Activated T-helper 17 cell treated with anti-CD3 and anti-CD28 coated beads, Interleukin-2, amount 50 U/mL, for 72 hours (primary cell): ENCODE data around the gene TNFRSF18. TPM values are rescaled to one million over a fixed set of nuclear protein-coding genes. Genes with fewer than 3 reads are reported as not detected.

Experiments
- ATAC-seq: fragments of 150-1000 bp; cut with Tn5 transposase; replicated peaks from 2 replicates; pipeline ENCODE4 v1.10.0; 2021; ENCODE audit warnings: mild to moderate bottlenecking, moderate library complexity
- H3K27ac Mint-ChIP-seq: one replicate; pipeline ENCODE4 v1.8.0; 2022; ENCODE audit warnings: mixed read lengths
- H3K27me3 Mint-ChIP-seq: one replicate; pipeline ENCODE4 v1.8.0; 2022; ENCODE audit warnings: mixed read lengths
- H3K36me3 Mint-ChIP-seq: one replicate; pipeline ENCODE4 v1.8.0; 2022; ENCODE audit warnings: low read depth, mild to moderate bottlenecking, mixed read lengths
- H3K4me1 Mint-ChIP-seq: one replicate; pipeline ENCODE4 v1.8.0; 2022; ENCODE audit warnings: mixed read lengths
- H3K4me3 Mint-ChIP-seq: one replicate; pipeline ENCODE4 v1.8.0; 2022; ENCODE audit warnings: mild to moderate bottlenecking, mixed read lengths
- H3K9me3 Mint-ChIP-seq: one replicate; pipeline ENCODE4 v1.8.0; 2022; ENCODE audit warnings: mixed read lengths
- total RNA-seq, 2 donors: library from RNA; stranded (reverse); gene quantifications; one replicate each; pipeline ENCODE4 v1.2.3, GENCODE V29; 2022

Gene TNFRSF18
- total RNA-seq, 2 donors from 2014 or later = 105 to 796 TPM

- peaks cover 12% of the 10 kb centered on the region for H3K4me1 Mint-ChIP-seq
- no peaks in the 10 kb centered on the region for H3K27me3 Mint-ChIP-seq
- H3K27ac Mint-ChIP-seq = no peak overlapping the region
- H3K36me3 Mint-ChIP-seq = peaks cover 18% of the 10 kb centered on the region
- no peaks in the 10 kb centered on the region for H3K9me3 Mint-ChIP-seq
- no peak for ATAC-seq
- no peak overlapping the region for H3K4me3 Mint-ChIP-seq
Measured at GRCh38 chr1:1236176-1236763, 29.9 kb upstream of the TNFRSF18 start.

GRCh38 chr1:1235016-1235744 is 28.8 kb upstream of the TNFRSF18 start:
- Mint-ChIP-seq H3K27me3 (no peaks in the 10 kb centered on the region), H3K9me3 (no peaks in the 10 kb centered on the region), H3K36me3 (peaks cover 29% of the 10 kb centered on the region), H3K4me1 (peaks cover 12% of the 10 kb centered on the region), H3K27ac (no peak overlapping the region), H3K4me3 (peak overlapping the region; percentile 82)
- ATAC-seq = no peak

- peak overlapping the region; percentile 38 for H3K27ac Mint-ChIP-seq
Measured at GRCh38 chr1:1234180-1234808, 27.9 kb upstream of the TNFRSF18 start.

GRCh38 chr1:1233567-1233892 is 27.1 kb upstream of the TNFRSF18 start:
- ATAC-seq = no peak
- Mint-ChIP-seq H3K36me3 (peaks cover 45% of the 10 kb centered on the region), H3K27me3 (no peaks in the 10 kb centered on the region), H3K9me3 (no peaks in the 10 kb centered on the region), H3K27ac (peak overlapping the region; percentile 90), H3K4me3 (peak overlapping the region; percentile 82), H3K4me1 (peaks cover 19% of the 10 kb centered on the region)

More at GRCh38 chr1:1234180-1234808, 27.9 kb upstream of the TNFRSF18 start:
- Mint-ChIP-seq H3K4me1 (peaks cover 19% of the 10 kb centered on the region), H3K9me3 (no peaks in the 10 kb centered on the region), H3K4me3 (peak overlapping the region; percentile 82), H3K36me3 (peaks cover 37% of the 10 kb centered on the region), H3K27me3 (no peaks in the 10 kb centered on the region)
- ATAC-seq = no peak

GRCh38 chr1:1232796-1233566 is 26.6 kb upstream of the TNFRSF18 start:
- Mint-ChIP-seq H3K4me1 (peaks cover 19% of the 10 kb centered on the region), H3K27ac (peak overlapping the region; percentile 90), H3K9me3 (no peaks in the 10 kb centered on the region)

GRCh38 chr1:1232208-1232795 is 25.9 kb upstream of the TNFRSF18 start, which contains the start of gene B3GALT6:
Gene B3GALT6 (plus strand): TSS chr1:1232237. CDS start chr1:1232279, 42 bp downstream.
- Mint-ChIP-seq H3K4me3 (peak within 1 kb of the TSS; percentile 96), H3K36me3 (peaks cover 47% of the 10 kb centered on the region), H3K27me3 (no peaks in the 10 kb centered on the region), H3K27ac (peak within 1 kb of the TSS; percentile 95), H3K9me3 (no peaks in the 10 kb centered on the region), H3K4me1 (peaks cover 19% of the 10 kb centered on the region)
- ATAC-seq = no peak

More at GRCh38 chr1:1232796-1233566, 26.6 kb upstream of the TNFRSF18 start:
- Mint-ChIP-seq H3K27me3 (no peaks in the 10 kb centered on the region), H3K4me3 (peak overlapping the region; percentile 82), H3K36me3 (peaks cover 47% of the 10 kb centered on the region)
- no peak for ATAC-seq

GRCh38 chr1:1231400-1232207 is 25.2 kb upstream of the TNFRSF18 start, which contains the start of gene SDF4:
Gene SDF4 (minus strand): TSS chr1:1232001. CDS start chr1:1228772, 3,229 bp downstream.
- peaks cover 19% of the 10 kb centered on the region for H3K4me1 Mint-ChIP-seq
- H3K9me3 Mint-ChIP-seq = no peaks in the 10 kb centered on the region
- H3K4me3 Mint-ChIP-seq = peak within 1 kb of the TSS; percentile 96
- ATAC-seq = peak; percentile 98
- no peaks in the 10 kb centered on the region for H3K27me3 Mint-ChIP-seq
- H3K36me3 Mint-ChIP-seq = peaks cover 47% of the 10 kb centered on the region
- H3K27ac Mint-ChIP-seq = peak within 1 kb of the TSS; percentile 95

- Mint-ChIP-seq H3K4me3 (peak overlapping the region; percentile 96), H3K27me3 (no peaks in the 10 kb centered on the region), H3K27ac (peak overlapping the region; percentile 95), H3K9me3 (no peaks in the 10 kb centered on the region), H3K36me3 (peaks cover 54% of the 10 kb centered on the region), H3K4me1 (peaks cover 23% of the 10 kb centered on the region)
- ATAC-seq = no peak
Measured at GRCh38 chr1:1230656-1231399, 24.4 kb upstream of the TNFRSF18 start.

GRCh38 chr1:1229770-1230169 is 23.4 kb upstream of the TNFRSF18 start:
- no peak for ATAC-seq
- Mint-ChIP-seq H3K4me3 (peak overlapping the region; percentile 96), H3K27me3 (no peaks in the 10 kb centered on the region), H3K27ac (peak overlapping the region; percentile 95), H3K36me3 (peaks cover 62% of the 10 kb centered on the region), H3K4me1 (peaks cover 28% of the 10 kb centered on the region), H3K9me3 (no peaks in the 10 kb centered on the region)

GRCh38 chr1:1228596-1229321 is 22.4 kb upstream of the TNFRSF18 start:
- Mint-ChIP-seq H3K36me3 (peaks cover 62% of the 10 kb centered on the region), H3K4me3 (peak overlapping the region; percentile 96), H3K4me1 (peaks cover 20% of the 10 kb centered on the region), H3K27me3 (no peaks in the 10 kb centered on the region), H3K9me3 (no peaks in the 10 kb centered on the region), H3K27ac (no peak overlapping the region)
- no peak for ATAC-seq

- no peaks in the 10 kb centered on the region for H3K9me3 Mint-ChIP-seq
- no peak overlapping the region for H3K27ac Mint-ChIP-seq
- H3K27me3 Mint-ChIP-seq = no peaks in the 10 kb centered on the region
- peaks cover 61% of the 10 kb centered on the region for H3K36me3 Mint-ChIP-seq
- H3K4me3 Mint-ChIP-seq = no peak overlapping the region
- ATAC-seq = no peak
- H3K4me1 Mint-ChIP-seq = peaks cover 18% of the 10 kb centered on the region
Measured at GRCh38 chr1:1228187-1228586, 21.8 kb upstream of the TNFRSF18 start.

- Mint-ChIP-seq H3K4me1 (peaks cover 24% of the 10 kb centered on the region), H3K36me3 (peaks cover 69% of the 10 kb centered on the region), H3K4me3 (no peak overlapping the region), H3K27ac (no peak overlapping the region), H3K27me3 (no peaks in the 10 kb centered on the region), H3K9me3 (no peaks in the 10 kb centered on the region)
- no peak for ATAC-seq
Measured at GRCh38 chr1:1227386-1227785, 21.0 kb upstream of the TNFRSF18 start.
